HepG2 (cell line): ENCODE measurements around the gene ESF1. TPM values are rescaled to one million over a fixed set of nuclear protein-coding genes. Genes with fewer than 3 reads are reported as not detected.

Source experiments
- AHDC1 ChIP-seq: sonication (generic); formaldehyde crosslinking; IDR thresholded peaks from 2 replicates; pipeline ENCODE4 v1.5.1; 2020; ENCODE audit warnings: mild to moderate bottlenecking, missing genetic modification reagents, borderline replicate concordance
- CHCHD3 ChIP-seq: sonication (generic); formaldehyde crosslinking; IDR thresholded peaks from 2 replicates; pipeline ENCODE4 v1.8.0; 2022; ENCODE audit warnings: mild to moderate bottlenecking, missing genetic modification reagents, moderate library complexity
- EZH2 ChIP-seq: conservative IDR thresholded peaks from 2 replicates; pipeline ENCODE4 v1.6.1; 2012; ENCODE audit warnings: mild to moderate bottlenecking, low read depth, low read length, moderate library complexity
- TCF7 ChIP-seq: sonication (generic); IDR thresholded peaks from 2 replicates; pipeline ENCODE4 v1.6.1; 2016; ENCODE audit warnings: antibody characterized with exemption, low read depth
- TRAFD1 ChIP-seq: sonication (generic); formaldehyde crosslinking; IDR thresholded peaks from 2 replicates; pipeline ENCODE4 v1.5.1; 2020; ENCODE audit warnings: missing genetic modification reagents, mild to moderate bottlenecking, borderline replicate concordance
- ZNF724P ChIP-seq: sonication (generic); formaldehyde crosslinking; IDR thresholded peaks from 2 replicates; pipeline ENCODE4 v1.8.0; 2022; ENCODE audit warnings: missing genetic modification reagents, borderline replicate concordance
- polyA plus RNA-seq, 8 experiments: library from polyadenylated mRNA; depleted of rRNA in 3 of 8; stranded (reverse) in 7 of 8; unstranded in 1 of 8; fragments of >200 nt; fragmentation: Illumina TruSeq in 4 of 8; extraction: Trizol in 4 of 8; gene quantifications; 2 replicates each; pipeline versions ENCODE4 v1.2.1 to v1.2.3, GENCODE V29; 2011 to 2016; ENCODE audit warnings: low read depth in 4 of 8, missing spikeins in 1 of 8, mixed read lengths in 1 of 8; ENCODE audit not compliant: insufficient read depth in 1 of 8
- total RNA-seq, 5 experiments: library from RNA; depleted of rRNA; stranded (reverse); fragments of >200 nt; fragmentation: Illumina TruSeq; extraction: Trizol; gene quantifications; 2 replicates each; pipeline ENCODE4 v1.2.3, GENCODE V29; 2016; ENCODE audit warnings: low read depth in 1 of 5

Gene ESF1
- total and polyA plus RNA-seq, 2 of the 13 experiments (the other 11 are each of a cell fraction or from before 2014, with no cell fraction given): 7.3 to 66.9 TPM

GRCh38 chr20:13784271-13784892 is 337 bp downstream of the ESF1 start (continued):
- peak; percentile 47; the same call in 1 of the 2 replicates for TF ChIP-seq AHDC1 (CRISPR knock-in tag)
- no peak for TF ChIP-seq TCF7
- TF ChIP-seq ZNF724P: 0 out of 2 replicates have a peak, but pooled peaks have one; percentile 82
- peak; percentile 51 for TF ChIP-seq CHCHD3 (CRISPR knock-in tag)
- peak; percentile 96; the same call in 1 of the 2 replicates for TF ChIP-seq TRAFD1 (CRISPR knock-in tag)
- TF ChIP-seq EZH2: no peak
